ENCODE results near the gene PTPN14.

- no peak for TF ChIP-seq PPARA (CRISPR knock-in tag; IDR thresholded peaks at IDR 0.05; ENCODE audit: borderline replicate concordance)
- TF ChIP-seq TCF4 (CRISPR knock-in tag; IDR thresholded peaks at IDR 0.05; ENCODE audit: borderline replicate concordance): no peak
- TF ChIP-seq ZC3H10 (CRISPR knock-in tag; IDR thresholded peaks at IDR 0.05): no peak
- TF ChIP-seq PATZ1 (CRISPR knock-in tag; IDR thresholded peaks at IDR 0.05; ENCODE audit: borderline replicate concordance): no peak
Measured at GRCh38 chr1:214540324-214540723, 11.1 kb downstream of the PTPN14 start.

Data from SK-N-SH treated with all-trans-retinoic acid at 6 μM for 48 hours (cell line).